Skin of body (tissue), 2 donors: ENCODE data around the gene COL4A1. TPM values are rescaled to one million over a fixed set of nuclear protein-coding genes. Genes with fewer than 3 reads are reported as not detected.

Experiments
- DNase-seq: peaks from one replicate; lab custom pipeline; 2025; lab: John Stamatoyannopoulos, UW
- total RNA-seq: library from RNA; depleted of rRNA; stranded (reverse); fragments of >200 nt; gene quantifications from one replicate; pipeline ENCODE4 v1.2.3, GENCODE V29; 2014

The COL4A1 gene
- total RNA-seq, 1 donor from 2014 or later: 740 TPM

DNA sequence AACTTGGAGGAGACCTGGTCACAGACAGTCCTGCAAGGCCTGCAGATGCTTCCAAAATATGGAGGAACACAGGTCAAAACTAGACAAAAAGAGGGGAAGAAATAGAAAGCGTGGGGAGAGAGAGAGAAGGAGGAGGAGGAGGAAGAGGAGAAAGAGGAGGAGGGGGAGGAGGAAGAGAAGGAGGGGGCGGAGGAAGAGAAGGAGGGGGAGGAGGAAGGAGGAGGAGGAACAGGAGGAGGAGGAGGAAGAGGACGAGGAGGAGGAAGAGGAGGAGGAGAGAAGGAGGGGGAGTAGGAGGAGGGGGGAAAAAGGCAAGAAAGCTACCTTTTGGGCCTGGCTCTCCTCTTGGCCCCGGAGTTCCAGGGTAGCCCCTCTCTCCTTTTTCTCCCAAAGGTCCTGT lies 105.8 kb downstream of the COL4A1 start:
- DNase-seq: no peak

DNA sequence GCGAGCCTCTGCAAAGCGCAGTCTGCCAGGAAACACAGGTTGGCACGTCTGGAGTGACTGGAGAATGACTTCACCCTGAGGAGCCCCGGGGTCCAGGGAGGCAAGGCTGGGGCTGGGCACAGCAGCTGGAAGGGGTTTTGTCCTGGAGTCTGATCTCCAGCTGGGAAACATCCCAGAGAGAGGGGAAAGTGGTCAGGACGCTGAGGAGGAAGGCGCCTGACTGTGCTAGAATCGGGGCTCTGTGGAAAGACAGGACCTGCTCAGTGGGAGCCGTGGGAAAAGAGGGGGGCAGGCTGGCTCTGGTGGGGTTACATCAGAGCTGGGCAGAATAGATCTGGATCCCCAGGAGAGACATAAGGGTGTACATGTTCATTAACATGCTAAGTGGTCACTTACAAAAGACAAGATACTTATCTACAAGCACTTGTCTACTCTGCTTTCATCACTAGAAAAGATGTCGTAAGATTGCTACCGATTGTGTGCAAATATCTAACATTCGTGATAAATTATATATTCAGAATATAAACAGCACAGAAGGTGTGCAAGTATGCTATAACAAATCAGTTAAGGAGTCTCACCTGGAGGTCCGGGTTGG lies 106.6 kb downstream of the COL4A1 start:
- no peak for DNase-seq

DNA sequence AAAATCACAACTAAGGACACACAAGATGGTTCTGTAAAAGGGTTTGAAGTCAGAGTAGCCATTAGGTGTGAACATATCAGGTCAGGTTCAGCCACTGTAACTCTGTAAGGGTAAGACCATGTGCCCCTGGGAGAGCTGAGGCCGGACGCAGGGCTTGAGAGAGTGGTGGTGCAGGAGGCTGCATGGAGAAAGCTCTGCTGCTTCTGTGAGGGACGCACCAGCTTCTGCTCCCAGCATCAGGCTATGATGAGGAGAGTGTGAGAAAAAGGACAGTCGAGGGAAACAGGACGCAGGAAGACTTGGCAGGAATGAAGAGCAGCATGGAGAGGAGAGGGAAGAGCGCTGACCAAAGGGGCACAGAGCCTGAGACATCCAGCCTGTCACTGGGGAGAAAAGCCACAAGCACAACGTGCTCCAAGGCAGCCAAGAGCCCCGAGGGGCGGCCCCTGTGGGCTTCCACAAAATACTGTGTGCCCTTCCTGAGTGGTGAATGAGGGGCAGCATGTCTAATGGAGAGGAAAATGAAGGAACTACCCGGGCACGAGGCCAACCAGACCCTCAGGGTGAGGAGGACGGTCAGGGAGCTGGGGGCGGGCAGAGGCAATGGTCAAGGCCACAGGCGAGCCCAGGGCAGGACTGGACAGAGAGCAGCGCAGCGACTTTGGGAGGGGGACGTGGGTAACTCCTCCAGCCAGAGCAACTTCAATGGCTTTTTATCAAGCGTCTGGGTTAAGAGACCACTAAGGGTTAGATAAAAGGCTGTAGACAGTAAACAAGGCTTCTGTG lies 107.7 kb downstream of the COL4A1 start:
- DNase-seq: no peak

DNA sequence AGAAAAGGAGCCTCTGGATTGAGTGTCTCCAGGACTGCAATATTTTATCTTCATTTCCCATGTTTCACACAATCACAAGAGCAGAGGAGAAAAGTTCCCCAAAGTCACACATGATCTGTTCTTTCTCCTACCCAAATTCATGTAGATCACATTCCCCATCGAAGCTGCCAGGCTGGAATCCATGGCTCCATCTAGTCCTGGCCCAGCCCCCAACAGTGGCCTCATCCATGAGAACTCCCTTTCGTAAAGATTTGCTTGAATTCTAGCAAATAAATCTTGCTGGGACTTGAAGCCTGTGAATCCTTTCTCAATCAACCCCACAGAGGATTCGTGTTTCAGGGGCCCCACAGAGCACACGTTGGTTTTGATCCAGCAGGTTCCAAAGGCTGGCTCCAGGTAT lies 109.5 kb downstream of the COL4A1 start:
- DNase-seq: no peak

DNA sequence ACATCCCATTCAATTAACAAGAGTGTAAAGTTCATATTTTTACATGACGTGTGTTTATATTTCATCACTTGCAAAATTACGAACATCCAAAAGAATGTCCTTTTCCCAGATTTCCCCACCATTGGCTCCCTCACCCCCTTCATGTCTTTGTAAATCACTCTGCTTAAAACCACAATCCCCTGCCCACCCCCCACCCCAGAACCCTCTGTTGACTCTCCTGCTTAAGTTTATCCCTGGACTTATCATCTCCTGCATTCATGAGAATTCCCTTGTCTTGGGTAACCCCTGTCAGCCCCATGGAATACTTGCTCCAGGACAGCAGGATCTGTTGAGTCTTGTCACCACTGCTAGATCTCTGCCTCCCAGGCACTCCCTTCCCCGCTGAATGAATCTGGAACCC lies 109.9 kb downstream of the COL4A1 start:
- no peak for DNase-seq

DNA sequence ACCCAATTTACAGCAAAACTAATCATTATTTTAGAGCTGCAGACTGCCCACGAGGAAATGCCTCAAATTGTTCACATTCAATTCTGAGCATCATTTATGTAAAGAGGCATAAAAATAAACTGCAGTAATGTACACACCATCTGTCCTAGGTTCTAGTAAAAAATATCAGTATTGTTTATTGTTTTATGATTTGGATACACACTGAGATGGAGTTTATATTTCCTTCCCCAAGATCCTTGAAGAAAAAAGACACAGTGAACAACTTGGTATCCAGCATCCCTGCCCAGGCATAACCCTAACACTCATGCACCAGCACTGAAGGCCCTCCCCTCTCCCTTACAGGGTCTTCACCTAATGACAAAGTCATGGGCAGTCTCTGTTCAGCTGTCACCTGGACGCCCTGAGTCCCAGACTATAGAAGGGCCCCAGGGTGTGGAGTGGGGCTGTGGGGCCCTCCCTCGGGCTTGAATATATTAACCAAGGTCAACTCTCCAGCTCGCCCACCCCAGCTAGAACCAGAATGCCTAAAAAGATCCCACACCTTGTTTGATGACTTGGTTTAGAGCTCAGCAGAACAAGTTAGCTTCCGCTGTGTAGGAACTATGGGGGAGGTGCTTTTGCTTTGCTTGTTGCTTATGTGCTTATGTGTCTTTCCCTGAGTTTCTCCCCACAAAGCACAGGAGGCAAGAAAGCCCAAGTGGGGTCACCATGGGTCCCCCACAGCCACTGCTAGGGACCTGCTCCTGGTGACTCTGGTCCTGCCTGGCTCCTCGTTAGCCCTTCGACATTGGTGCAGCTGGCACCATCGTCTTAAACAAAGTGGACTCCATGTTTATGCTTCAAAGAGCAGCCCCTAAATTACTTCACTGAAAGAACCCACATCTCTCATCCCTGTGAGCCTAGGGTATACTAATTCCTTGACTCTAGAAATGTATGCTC lies 111.1 kb downstream of the COL4A1 start:
- no peak for DNase-seq

DNA sequence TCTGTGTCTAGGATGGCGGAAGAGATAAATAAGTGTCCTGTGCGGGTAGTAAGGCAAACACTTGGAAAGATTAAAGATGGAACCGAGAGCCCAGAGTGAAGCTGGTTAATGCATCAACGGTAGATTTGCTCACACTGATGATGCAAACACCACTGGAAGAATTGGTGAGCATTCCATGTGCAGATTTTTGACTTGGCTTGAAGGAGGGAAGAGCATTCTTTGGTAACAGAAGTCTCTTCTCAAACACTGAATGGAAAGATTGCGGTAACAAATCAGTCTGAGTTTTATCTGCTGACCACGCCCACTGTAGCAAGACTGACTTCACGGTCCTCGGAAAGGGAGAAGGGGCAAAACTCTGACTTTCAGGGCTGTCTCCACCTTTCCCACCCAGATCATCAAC lies 112.5 kb downstream of the COL4A1 start:
- no peak for DNase-seq

DNA sequence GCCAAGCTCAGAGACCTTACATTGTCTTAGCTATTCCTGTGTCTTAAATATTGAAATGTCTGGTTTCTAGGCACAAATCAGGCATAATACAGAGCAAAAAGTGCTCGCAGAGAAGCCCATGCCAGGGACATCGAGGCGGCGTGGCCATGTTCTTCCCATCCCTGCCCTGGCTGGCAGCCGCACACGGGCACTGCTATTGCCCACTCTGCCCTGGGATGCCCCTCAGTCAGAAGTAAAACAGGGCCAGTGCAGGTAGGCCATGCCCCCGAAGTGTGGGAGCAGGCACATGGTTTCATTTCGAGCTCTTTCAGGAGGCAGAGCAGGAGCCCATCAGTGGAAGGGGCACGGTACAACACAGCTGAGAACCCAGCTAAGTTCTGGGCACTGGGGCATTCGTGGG lies 113.5 kb downstream of the COL4A1 start:
- no peak for DNase-seq

DNA sequence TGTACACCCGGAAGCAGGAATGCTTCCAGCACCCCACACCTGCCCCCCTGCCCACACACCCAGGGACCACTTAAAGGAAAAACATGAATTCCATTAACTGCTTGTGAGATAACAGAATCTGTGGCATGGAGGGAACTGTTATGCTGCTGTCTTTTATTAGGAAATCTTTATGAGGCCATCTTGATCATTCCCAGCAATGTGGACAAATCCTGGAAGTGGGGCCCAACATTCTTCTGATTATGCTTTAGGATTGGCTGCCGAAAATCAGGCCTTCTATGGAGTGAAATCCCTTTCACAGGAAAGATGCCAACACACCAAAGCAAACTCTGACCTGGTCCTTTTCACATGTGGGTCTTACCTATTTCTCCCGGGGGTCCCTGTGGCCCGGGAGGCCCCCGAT lies 114.5 kb downstream of the COL4A1 start:
- no peak for DNase-seq

DNA sequence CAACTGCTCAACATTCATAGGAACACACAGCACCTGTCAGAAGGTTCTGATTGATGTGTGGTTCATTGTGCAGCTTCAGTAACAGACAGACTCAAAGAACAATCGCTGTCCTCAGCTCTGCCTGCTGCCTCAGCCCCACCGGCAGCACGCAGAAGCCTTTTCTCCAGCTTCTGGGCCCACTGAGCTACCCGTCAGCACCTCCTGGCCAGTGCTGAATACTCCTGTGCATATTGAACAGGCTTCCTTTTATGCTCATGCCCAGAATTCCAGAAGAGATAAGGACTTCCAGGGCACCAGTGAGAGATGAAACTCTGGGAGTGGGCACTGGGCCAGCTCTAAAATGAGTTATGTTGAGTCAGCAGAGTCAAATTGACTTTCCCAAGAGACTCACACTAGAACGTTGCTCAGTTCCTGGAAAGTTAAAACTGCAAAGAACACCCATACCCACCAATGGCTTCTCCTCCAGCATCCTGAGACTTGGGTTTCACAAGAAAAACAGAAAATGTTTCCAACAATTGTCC lies 119.3 kb downstream of the COL4A1 start:
- no peak for DNase-seq

DNA sequence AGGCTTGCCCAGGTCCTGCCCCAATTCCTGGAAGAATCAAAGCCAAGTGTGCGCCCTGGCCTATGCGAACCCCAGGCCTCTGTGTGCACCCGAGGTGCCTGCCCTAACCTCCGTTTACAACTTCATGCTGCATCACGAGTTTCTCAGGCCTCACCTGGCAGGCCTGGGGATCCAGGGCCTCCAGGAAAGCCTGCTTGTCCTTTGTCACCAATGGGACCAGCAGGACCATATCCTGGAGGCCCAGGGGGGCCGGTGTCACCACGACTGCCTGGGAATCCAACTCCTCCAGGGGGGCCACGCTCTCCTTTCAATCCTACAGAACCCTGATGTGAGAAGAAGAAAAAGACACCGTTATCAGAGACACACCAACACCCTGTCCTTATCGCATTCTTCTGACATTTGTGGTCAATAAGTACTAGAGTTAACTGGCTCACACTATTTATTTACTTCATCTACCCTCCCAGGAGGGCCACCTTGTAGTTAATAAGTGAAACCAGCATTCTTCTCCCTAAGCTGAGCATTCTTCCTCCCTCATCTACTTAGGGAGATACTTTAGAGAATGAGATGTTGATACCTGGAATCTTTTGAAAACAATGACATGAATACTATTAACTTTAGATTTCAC lies 120.6 kb downstream of the COL4A1 start:
- DNase-seq: no peak

DNA sequence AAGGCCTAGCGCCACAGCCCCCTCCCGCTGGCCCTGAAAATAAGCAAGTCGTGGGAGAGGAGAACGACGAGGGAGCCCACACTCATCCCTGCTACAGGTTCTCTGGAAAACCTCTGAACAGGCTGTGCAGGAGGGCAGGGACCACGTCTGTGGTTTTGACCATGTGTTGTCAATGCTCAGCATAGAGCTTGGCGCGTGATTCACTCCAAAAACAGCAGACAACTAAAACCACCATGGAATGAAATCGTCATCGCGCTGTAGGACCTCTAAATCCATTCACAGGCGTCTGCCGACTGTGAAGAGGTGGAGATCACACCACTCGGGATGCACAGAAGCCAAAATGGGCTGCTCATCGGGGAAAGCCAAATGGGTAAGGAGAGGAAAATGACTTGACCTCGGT lies 121.3 kb downstream of the COL4A1 start:
- no peak for DNase-seq

DNA sequence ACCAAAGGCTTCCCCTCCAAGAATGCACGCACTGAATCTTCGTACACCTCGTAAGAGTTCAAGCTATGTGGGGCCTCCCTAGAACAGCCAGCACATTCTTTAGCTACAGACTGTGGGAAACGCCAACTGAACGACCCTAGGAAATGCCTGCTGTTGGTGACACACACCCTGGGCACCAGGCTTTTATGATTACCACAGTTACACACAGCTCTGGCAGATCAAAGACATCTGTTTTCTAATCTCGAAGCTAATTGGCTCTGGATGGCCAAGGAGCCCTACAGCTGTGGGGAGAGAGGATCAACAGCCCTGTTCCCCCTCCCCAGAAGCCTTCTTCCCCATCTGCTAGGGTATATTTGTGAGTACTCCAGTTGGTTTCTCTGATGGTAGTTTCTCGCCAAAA lies 123.0 kb downstream of the COL4A1 start:
- peak; percentile 15 for DNase-seq

DNA sequence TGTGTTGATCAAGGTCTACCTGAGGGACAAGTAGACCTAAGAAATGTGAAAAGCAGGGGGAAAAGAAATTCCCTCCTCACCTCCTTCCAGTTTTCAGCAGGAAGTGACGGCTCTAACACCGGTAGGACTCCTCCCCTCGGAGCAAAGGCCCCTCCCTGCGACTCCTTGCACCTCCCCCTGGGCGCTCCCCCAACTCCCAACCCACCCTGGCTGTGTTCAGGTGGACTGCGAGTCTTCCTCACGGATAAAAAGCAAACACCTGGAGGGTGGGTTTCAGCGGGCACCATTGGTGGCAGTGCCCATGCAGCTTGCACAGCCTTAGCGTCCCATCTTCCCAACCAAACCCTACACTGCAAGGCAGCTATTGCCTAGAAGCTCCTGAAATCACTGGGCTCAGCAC lies 124.5 kb downstream of the COL4A1 start:
- DNase-seq: no peak

DNA sequence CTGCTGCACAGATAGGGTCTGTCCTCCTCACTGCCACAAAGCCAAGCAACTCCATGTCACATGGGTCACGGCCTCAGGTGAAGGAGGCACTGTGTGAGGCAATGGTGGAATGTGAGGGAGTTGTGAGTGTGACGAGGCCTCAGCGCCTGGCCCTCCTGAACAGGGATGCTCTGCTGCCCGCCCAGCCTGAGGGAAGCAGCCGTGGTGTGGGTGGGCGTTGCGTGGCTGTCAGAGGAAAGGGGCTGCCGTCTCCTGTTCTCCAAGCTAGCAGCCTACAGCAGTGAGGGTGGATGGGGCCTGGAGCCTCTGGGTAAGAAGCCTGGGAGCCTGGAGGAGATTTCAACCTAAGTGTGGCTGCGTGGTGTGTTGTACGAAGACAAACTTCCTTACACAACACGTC lies 125.0 kb downstream of the COL4A1 start:
- DNase-seq: no peak

DNA sequence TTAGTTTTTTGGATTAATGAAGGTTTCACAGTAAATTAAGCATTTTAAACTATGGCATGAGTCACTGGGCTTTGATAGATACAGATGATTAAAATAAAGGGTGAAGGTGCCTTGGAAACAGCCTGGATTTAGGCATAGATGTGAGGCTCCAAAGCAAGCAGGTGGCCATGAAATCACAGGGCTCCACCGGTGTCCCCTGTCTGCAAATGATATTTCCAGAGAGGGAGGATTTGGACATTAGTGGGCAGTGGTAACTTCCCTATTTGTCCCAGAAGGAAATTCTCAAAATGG lies 127.2 kb downstream of the COL4A1 start:
- DNase-seq: no peak

DNA sequence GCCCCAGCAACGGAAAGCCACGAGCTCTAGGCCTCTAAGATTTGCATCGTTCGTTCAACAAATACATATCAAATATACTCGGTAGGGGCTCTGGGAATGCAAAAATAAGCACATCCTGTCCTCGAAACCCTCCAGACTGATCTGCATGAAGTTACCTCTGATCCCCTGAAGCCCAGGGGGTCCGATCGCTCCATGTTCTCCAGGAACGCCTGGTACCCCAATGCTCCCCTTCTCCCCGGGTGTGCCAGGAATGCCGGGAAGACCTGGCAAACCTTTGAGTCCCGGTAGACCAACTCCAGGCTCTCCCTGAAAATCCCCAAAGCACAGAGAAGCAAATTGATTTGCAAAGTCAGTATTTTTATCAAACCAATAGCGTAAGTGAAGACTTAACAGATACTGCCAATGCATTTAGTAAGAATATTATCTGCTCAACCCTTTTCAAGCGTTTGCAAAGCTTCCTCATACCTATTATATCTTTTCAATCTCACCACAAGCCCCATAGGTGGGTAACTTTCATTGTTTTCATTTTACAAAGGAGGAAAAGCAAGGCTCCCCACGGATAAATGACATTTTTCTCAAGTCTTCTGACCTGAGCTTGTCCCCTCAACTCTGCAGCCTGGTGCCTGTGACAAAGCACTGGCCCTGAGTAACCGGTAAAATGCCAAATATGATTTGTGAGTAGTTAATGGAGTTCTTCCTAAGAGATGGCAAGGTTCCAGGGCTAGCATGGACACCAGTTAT lies 127.7 kb downstream of the COL4A1 start:
- no peak for DNase-seq

DNA sequence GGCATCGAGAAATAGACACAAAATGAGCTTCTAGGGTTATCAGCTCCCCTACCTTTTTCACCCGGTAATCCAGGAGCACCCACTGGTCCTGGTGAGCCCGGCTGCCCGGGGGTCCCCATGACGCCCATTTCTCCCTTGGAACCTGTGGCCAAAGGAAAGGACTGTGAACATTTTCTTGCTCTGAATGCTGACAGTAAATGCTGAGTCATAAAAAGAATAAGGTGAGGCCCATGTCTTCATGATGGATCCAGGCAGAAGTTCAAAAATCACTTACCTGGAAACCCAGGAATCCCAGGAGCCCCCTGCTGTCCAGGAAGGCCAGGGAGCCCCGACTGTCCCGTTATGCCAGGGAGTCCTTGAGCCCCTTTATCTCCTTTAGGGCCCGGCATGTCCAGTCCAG lies 129.2 kb downstream of the COL4A1 start:
- no peak for DNase-seq

DNA sequence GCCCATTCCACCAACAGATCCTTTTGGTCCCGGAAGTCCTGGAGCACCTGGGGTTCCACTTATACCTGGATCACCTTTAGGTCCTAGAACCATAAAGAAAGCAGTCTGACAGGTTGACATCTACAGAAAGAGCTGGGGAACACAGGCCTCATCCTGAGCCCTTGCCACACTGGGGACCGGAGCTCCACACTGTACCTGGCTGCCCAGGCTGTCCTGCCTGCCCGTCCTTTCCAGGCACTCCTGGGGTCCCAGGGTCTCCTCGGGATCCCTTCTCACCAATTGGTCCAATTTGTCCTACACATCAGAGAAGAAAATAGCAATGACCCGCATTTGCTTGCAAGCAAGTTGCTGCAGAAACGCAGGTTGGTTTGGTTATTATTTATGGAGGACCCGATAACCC lies 130.5 kb downstream of the COL4A1 start:
- no peak for DNase-seq

DNA sequence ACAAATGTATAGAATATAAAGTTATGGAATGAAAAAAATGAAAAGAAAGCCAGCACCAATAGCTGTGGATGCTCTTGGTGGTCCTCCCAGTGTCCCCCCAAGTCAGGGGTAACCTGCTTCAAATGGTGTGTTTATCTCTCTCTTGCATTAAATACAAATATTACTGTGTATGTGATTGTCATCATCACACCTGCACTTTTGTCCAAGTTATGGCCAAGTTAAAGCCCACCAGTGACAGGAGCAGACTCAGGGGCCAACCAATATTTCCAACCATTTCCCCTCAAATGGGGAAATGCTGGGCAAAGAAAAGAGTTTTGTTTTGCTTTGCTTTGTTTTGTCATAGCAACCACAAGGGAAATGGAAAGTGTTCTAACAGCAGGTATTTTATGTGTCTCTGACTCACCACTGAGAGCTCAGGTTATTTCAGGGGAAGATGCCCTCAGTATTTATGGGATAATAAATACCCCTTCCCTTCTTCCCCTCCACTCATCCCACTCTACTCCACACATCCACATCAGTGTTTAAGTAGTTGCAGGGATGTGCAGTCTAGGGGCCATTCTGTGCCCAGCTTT lies 133.6 kb downstream of the COL4A1 start:
- no peak for DNase-seq

DNA sequence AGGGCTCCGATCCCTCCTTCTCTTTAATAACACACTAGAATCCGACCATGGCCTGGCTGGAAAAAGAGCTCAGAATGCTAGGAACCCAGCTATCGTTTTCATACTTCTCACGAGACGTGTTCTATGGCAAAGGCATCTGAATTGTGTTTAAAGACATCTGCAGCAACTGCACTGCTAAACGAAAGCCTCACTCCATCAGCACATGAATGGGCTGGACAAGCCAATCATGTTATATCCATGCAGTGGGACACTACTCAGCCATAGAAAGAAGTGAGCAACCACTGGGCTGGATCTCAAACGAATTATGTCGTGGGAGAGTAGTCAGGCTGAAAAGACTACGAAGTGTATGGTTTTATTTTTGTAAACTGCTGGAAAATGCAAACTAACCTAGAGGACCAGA lies 136.1 kb downstream of the COL4A1 start:
- peak; percentile 44 for DNase-seq
